ENCODE measurements around the gene SLC16A13. TPM values are rescaled to one million over a fixed set of nuclear protein-coding genes. Genes with fewer than 3 reads are reported as not detected.

The SLC16A13 gene
- total and polyA plus RNA-seq, 2 of the 8 experiments (the other 6 are each of a cell fraction or from before 2014, with no cell fraction given) = 5.4 to 5.8 TPM

DNA sequence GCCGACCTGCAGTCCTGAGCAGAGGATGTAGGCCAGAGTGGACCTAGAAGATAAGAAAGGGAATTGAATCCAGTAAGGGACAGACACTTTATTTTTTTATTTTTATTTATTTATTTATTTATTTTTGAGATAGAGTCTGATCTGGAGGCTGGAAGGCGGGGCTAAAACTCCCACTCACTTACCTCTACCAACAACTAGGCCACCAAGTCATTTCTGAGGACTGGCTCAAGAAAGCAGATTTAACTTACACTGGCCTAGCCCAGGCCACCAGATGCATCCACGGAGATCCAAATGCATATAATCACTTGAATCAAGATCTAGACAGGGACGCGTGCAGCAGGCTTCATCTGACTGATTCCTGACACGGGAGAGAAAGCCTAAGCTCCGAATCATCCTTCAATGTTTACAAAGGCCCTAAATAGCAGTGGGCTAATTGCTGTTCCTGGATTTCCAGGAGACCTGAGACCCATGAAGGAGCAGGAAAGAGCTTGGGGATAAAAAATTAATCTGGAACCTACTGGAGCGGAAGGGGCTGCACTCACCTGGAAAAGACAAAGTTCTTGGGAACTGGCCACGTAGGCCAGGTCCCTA is 41.1 kb upstream of the SLC16A13 start (continued):
- TF ChIP-seq, protein P1, sequence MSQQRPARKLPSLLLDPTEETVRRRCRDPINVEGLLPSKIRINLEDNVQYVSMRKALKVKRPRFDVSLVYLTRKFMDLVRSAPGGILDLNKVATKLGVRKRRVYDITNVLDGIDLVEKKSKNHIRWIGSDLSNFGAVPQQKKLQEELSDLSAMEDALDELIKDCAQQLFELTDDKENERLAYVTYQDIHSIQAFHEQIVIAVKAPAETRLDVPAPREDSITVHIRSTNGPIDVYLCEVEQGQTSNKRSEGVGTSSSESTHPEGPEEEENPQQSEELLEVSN (IDR thresholded peaks at IDR 0.05) = no peak
- TF ChIP-seq, protein P2, sequence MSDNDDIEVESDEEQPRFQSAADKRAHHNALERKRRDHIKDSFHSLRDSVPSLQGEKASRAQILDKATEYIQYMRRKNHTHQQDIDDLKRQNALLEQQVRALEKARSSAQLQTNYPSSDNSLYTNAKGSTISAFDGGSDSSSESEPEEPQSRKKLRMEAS (IDR thresholded peaks at IDR 0.05) = no peak
- TF ChIP-seq RFX5 (IDR thresholded peaks at IDR 0.05; ENCODE audit: borderline replicate concordance, low read depth, low read length) (no peak), SIX5 (IDR thresholded peaks at IDR 0.05; ENCODE audit: low read depth, low read length) (no peak)

All from H1 (cell line).